ENCODE results near the gene ATG14.

DNA sequence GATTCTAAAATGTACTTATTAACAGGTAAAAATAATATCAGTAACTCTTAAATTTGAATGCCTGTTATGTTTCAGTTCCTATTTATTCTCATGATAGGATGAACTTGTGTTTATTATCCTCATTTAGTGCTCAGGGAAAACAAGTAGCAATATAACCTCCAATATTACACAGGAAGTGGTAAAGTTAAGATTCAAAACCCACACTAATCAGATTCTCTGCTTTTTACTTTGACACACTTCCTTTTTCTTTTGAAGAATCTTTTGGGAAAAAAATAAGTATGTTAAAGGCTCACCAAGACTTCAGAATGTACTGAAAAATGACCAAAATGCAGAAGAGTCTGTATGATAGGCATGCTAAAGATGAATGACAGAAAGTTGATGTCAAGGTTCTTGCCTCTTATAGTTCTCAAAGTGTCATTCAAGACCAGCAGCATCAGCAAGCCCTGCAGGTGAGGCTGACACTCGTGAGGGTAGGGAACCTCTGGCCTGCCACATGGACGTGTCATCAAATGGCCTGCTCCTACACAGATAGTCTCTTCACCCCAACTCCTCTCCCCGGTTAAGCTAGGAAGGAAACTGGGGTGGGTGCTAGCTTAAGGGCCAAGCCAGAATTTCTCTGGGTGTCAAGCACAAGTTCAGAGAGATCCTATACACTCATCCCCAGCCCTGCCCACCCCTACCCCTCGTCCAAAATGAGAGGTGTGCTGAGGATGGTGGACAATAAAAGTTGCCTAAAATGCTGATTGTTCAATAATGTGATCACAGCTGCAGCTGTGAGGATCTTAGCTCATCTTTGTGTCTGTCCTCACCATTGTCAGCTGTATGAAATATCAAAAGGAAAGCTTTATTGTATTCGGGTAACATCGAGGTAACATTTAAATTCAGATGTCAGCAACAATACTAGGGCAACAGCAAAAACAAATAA, 22.5 kb upstream of the ATG14 start:
- no peak for TF ChIP-seq YY1 (IDR thresholded peaks at IDR 0.05; ENCODE audit: insufficient read depth, insufficient read length)
- no peak for TF ChIP-seq ZNF274 (IDR thresholded peaks at IDR 0.05; ENCODE audit: low read depth, low read length)

All from NT2/D1 (cell line).